Measurements from ENCODE around the gene CEP19.
"Not testable (repeated sequence)": the region's sequence is repeated elsewhere in the genome, so short reads cannot be mapped to it uniquely, and the experiment has no call there.

Gene CEP19, protein sequence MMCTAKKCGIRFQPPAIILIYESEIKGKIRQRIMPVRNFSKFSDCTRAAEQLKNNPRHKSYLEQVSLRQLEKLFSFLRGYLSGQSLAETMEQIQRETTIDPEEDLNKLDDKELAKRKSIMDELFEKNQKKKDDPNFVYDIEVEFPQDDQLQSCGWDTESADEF

DNA sequence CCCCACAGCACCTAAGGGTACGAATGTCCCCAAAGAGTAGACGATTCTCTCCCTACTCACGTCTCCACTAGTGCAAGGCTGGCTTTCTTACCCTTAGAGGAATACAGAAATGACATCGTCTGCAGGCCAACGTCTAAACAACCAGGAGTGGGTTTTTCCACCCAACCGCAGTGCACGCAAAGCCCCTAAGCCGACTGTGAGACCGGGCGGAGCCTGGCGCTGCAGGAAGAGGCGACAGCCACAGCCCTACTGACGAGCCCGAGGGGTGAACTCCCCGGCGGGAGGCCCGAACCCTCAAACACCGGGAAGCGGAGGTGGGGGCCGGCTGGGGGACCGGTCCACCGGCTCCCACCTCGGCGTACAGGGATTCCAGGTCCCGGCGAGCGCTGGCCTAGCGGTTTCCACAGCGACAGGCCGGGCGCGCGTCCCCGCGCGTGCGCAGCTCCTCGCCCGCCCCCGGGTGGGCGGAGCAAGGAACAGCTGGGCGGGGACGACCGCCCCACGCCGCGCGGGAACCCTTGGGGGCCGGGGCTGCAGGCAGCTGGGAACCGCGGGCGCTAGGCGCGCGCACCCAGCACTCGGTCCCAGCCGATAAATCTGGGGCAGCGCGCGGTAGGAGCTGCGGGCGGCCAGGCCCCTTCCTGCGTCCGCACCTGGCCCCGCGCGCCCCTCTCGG is at the start of gene CEP19, which contains the start of gene PIGX:
CEP19 (minus strand) TSS at position 413 of the 676 bp plus-strand sequence. CDS start 3,593 bp downstream, outside the sequence.
PIGX (plus strand) TSS at position 540 of the 676 bp plus-strand sequence.
- DNase-seq: peak; percentile 86

DNA sequence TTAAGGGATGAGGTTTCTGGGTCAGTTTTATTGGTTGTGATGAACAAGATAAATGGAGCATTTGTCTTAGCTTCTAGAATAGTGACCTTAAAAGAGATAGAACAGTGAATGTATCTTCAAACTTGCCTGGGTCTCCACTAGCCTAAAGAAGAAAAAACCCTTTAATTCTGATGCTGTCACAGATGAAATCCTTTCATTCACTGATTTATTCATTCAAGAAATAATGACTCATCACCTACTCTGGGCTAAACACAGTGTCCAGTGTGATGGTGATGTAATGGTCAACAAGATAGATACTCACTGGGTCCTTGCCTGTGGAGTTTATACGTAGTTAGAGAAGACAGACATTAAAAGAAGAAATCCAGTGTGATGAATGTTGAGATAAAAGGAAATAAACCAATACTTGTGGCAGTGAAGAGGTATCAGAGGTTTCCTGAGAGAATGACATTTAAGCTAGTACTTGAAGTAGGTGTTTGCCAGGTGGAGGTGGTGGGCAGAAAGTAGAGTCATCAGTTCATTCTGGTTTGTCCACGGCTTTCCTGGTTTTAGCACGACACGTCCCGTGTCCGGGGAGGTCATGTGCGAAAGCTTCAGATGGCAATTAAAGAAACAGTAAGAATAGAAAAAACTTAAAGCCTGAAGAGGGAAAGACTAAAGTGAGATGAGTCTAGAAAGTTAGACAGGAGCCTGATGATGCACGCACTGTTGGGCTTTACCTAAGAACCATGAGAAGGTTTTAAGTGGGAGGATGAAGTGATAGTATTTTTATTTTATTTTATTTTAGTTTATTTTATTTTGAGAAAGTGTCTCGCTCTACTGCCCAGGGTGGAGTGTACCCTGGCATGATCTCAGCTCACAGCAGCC is 46.1 kb upstream of the CEP19 start:
- DNase-seq: no peak

DNA sequence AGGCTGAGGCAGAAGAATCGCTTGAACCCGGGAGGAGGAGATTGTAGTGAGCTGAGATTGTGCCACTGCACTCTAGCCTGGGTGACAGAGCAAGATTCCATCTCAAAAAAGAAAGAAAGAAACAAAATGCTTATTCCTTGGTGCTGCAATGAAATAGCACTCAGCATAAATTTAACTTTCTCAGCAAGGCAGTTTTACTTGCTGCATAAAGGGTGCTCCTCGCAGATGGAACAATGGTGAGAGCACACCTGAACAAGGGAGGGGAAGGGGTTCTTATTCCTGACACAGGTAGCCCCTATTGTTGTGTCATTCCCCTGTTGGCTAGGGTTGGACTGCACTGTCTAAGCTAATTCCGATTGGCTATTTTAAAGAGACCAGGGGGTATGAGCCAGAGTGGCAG is 44.7 kb upstream of the CEP19 start:
- DNase-seq: no peak

DNA sequence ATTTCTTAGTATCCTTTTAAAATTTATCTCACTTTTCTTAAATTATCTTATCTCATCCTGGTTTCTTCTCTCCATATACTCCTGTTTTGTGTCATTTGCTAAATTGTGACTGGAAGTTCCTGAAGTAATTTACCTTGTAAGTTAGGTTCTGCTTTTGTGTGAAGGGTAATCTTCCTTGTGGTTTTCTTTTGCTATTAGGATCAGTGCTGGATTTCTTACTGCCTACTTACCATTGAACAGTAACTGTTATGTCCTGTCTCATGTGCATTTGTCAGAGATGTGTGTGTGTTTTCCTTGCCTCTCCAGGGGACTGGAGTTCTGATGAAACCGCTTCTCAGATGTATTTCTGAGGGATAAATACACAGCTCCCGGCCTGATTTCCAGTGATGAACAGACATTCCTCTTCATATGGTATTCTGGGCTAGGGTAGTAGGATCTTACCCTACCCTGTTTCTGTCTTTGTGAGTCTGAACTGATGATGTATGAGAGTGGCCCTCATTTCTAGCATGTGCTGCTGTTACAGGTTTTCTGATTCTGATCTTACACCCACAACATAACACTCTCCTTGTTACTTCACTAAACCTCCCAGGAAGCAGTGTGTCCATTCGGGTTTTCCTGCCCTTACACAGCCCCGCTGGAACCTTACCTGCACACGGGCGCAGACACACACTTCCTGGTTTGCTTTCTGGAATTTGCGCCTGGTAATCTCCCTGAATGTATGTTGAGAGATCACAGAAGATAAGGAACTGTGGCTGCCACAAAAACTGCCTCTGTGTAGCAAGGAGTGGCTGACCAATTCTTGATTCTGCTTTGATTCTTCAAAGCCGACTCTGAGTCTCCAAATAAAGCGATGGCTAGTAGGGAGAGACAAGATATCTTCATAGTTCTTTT is 42.3 kb upstream of the CEP19 start:
- no peak for DNase-seq

DNA sequence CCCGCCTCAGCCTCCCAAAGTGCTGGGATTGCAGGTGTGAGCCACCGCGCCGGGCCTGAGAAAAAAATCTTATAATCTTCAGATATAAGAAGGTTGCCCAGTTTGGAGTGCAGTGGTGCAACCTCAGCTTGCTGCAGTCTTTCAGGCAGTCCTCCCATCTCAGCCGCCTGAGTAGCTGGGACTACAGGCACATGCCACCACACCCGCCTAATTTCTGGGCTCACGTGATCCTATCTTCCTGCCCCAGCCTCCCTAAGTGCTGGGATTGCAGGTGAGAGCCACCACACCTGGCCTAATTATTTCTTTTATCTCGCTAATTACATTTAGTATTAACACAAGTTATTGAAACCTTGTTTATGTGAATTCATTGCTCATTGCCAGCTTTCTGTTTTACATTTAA is 41.2 kb upstream of the CEP19 start:
- DNase-seq: no peak

DNA sequence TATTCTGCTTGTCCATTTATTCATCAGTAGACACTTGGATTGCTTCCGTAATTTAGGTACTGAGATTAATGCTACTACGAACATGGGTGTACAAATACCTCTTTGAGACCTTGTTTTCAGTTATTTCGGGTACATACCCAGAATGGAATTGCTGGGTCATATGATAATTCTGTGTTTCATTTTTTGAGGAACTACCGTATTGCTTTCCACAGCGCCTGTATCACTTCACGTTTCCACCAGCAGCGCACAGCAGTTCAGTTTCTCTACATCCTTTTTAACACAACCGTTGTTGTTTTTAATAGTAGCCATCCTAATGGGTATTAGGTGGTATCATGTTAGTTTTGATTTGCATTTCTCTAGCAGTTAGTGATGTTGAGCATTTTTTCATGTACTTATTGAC is 37.1 kb upstream of the CEP19 start:
- no peak for DNase-seq

DNA sequence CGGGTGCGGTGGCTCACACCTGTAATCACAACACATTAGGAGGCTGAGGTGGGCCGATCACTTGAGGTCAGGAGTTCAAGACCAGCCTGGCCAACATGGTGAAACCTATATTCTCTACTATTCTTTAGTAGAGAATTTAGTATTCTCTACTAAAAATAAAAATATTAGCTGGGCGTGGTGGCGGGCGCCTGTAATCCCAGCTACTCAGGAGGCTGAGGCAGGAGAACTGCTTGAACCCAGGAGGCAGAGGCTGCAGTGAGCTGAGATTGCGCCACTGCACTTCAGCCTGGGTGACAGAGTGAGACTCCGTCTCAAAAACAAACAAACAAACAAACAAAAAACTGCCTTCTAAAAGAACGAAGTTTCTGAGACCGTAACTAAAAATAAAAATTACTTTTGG is 31.5 kb upstream of the CEP19 start:
- DNase-seq: not testable (repeated sequence)

DNA sequence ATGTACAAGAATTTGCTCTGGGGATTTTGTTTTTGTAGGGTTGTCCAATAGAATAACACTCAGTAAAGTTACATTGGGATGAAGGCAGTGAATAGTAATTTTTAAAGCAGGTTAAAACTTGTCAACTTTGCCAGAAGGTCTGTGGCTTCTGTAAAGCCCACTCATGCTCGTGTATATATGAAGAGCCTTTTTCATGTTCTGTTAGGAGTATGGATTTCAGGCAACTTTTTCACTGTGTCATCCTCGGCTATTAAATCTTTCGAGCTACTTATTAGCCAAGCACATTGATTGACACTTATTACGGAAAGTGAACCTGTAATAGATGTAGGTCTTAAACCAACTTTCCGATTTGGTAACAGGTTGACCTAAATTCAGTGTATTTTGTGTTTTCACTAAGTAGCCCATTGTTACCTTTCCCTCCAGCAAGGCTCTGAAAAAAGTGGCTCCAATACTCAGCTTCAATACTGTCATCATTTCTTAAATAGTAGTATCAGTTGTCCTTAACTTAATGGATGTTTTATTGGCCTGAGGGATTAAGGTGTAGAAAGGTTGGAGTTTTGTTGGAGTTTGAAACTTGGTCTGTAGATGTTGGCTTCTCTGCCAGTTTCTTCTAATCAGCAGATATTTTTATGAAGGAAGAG is 29.3 kb upstream of the CEP19 start:
- no peak for DNase-seq

DNA sequence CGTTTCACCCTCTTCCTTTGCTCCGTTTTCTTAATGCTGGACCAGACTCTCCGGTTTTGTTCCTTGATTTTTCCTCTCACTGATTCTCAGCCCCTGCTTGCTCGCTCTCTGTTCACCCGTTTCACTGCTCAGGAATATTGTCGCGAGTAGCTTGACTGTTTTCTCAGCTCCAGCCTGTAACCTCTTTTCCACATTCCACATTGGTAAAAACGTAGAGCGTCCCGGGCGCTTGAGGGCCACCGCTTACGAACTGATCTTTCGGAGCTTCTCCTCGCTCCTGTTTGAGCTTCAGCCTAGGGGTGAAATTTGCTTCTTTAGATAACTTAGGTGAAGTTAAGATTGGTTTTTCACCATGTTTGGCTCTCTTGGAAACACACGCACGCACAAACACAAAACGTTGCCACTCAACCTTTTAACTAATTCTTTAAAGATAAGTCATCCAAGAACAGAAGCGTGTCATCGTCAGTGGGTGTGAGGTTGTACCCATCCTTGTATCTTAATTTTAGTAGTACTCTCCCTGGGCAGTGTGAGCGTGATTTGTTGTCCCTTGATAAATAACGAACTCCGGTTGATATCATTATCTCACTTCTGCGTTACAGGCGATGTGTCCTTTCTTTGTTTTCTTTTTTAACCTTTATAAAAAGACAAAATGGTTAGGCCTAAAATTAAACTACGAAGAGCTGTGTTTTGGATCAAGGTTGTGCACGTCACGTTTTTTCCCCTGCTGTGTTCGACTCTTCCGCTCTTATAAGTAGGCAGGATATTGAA is 28.6 kb upstream of the CEP19 start:
- DNase-seq: peak; percentile 45

DNA sequence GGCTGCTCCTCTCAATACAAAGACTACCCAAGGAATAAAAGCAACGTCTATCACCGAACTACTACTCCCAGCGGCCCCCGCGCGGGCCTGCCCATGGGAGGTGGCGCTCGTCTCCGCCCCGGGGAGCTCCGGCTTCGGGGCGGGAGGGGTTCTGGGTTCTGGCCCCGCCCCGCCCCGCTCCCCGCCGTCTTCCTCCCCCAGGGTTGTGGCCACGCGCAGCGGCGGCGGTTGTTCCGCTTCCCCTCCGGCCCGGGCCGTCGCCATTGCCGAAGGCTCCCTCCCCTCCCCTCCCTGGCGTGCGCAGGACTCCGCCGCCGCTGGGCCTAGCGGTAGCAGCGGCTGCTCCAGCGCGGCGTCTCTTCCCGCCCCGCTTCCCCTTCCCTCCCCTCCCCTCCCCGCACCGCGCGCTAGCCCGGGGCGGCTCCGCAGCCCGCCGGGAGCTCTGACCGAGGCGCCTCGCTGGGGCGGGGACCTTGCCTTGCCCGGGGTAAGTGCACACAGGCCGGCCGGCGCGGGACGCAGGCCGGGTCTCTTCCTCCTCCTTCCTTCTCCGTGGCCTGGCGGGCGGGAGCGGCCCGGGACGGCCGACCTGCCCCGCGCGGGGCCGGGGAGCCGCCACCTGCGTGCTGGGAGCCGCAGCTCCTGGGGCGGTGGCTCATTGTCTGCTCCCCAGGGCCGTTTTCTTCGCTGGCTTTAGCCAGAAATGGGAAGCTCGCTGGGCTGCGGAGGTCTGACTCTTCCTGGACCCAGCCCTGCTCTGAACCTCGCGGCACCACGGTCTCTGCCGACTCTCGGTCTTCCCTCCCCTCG is 27.8 kb upstream of the CEP19 start, which contains the start of gene PAK2:
PAK2 (plus strand) TSS at position 187 of the 810 bp plus-strand sequence. CDS start 42,790 bp downstream, outside the sequence.
- DNase-seq: peak; percentile 90

DNA sequence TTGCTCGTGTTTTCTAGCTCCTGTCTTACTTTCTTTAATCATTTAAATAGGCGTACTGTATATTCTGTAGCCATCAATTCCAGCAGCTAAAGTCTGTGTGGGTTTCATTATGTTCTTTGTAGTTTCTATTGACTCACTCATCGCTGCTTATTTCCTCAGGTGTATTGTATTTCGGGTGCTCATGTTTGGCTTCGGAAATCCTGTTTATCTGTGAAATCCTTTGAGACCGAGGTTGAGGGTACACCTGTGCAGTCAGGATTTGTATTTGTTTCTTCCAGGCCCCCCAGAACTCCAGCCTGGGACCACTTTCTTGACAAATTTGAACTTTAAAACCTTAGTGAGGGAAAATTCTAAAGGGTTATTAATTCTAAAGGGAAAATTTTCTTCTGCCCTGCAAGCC is 25.6 kb upstream of the CEP19 start:
- DNase-seq: no peak

DNA sequence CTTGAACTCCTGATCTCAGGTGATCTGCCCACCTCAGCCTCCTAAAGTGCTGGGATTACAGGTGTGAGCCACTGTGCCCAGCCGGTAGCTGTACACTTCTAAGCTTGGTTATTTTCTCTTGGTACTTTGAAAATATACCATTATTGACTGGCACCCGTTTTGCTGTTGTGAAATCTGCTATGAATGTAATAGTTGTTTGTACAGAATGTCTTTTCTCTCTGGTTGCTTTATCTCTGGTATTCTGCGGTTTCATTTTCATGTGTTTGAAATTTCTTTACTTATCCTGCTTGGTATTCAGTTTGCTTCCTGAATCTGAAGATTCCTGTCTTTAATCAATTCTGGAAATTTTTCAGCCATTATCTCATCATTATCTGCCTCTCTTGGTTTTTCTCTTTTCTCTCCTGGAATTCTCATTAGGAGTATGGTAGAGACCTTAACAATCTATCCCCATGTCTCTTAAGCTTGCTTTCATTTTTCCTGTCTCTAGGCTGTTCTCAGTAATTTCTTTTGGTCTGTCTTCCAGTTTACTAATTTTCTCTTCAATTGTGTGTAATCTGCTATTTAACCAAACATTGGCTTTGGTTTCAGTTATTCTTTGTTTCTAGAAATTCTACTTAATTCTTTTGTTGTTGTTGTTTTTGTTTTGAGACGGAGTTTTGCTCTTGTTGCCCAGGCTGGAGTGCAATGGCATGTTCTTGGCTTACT is 24.8 kb upstream of the CEP19 start:
- DNase-seq: no peak

DNA sequence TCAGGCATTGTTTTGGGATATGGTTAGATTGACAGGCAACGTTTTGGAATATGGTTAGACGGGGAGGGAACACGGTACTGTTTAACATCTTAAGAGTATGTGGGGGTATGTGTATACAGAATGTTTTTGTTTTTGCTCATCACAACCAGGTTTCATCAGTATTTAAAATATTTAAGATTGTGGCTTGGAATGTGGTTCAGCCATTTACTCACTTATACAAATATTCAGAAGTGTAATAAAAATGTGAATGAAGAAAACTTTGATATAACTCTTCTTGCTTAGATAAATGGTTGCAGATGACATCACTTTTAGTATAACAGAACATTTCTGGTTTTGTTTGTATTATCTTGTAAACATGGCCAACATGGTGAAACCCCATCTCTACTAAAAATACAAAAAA is 23.7 kb upstream of the CEP19 start:
- DNase-seq: no peak

DNA sequence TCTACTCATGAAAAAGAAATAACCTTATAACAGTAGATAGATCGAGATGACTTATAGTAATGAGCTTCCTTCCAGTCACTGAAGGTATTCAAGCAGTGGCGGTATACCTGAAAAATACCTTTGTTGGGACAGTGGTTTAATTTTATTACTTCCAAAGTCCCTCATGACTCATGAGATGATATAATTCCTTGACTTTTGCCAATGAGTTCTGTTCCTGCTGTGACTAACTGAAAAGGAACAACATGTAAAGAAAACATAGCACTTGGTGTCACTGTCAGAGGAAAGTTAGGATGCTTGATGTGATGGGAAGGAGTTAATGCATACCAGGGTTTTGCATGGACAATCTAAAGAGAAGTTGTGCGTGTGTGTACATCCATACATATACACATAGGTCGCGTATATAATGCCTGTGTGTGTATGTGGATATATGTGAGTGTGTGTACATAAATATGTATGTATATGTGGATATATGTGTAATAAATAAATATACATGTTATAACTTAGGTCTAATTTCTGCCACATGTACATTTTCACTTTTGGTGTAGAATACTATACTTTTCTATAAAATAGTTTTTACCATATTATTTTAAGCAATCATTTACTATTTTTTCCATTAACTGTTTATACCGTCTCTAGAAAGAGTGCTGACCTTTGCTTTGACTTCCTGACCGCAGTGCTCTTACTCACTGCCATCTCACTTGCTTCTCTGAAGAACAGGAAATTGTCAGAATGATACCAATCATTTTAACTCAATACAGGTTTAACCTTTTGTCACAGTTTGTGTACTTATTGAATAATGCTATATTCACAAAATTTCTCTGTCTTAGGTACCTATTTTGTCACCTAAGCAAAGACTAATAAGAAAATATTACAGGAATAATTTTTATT is 15.0 kb upstream of the CEP19 start:
- no peak for DNase-seq

DNA sequence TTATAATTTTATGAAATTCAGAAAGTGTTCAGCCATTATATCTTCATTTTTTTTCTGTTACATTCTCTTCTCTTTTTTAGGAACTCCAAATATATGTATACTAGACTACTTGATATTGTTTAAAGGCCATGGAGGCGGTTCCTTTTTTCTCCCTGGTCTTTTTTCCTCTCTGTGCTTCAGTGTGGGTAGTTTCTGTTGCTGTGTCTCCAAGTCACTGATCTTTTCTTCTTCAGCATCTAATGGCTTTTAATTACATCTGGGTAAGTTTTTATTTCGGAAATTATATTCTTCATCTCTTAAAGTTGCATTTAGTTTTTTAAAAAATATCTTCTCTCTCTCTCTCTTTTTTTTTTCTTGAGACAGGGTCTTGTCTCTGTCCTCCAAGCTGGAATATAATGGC is 9.0 kb upstream of the CEP19 start:
- no peak for DNase-seq

DNA sequence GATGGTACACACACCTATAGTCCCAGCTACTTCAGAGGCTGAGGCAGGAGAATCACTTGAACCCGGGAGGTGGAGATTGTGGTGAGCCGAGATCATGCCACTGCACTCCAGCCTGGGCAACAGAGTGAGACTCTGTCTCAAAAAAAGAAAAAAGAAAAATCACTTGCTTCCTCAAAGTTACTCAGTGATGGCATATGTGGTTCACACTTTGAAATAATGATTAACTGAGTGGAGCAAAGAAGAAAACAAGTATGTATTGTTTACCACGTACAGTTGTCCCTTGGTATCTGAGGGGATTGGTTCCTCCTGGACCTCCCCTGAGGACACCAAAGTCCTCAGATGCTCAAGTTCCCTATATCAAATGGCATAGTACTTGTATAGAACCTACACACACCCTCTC is 5.1 kb upstream of the CEP19 start:
- DNase-seq: not testable (repeated sequence)

DNA sequence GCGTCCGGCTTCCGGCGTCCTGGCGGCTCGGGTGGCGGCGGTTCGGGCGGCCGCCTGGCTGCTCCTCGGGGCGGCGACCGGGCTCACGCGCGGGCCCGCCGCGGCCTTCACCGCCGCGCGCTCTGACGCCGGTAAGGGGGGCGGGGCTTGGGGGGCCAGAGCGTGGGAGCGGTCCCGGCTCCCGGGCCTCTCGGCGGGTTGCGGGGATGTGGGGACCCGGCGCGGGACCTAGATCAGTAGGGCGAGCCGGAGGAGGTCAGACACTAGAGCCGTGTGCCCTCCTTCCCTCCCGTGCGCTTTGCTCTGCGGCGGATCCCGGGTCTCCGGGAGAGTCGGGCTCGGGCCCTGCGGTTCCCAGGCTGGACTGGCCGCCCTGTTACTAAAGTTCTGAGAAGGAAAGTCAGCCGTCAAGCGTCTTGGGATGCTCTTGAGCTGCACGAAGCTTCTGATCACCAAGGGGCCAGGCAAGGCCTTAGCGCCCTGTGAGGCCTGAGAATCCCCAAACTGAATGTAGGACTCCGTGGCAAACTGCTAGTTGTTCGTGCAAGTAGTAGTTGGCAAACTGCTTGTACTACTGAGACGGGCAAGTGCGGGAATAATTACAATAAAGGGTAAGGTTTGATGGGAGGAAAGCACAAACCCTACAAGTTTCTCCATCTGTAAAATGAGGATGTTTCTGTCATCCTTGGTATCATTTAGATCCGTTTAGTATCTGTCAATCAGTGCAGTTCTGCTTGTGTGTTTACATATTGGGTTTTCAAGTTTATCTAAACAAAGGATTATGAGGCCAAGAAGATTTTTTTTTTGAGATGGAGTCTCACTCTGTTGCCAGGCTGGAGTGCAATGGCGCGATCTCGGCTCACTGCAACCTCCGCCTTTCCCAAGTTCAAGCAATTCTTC is 714 bp upstream of the CEP19 start:
- peak; percentile 73 for DNase-seq

DNA sequence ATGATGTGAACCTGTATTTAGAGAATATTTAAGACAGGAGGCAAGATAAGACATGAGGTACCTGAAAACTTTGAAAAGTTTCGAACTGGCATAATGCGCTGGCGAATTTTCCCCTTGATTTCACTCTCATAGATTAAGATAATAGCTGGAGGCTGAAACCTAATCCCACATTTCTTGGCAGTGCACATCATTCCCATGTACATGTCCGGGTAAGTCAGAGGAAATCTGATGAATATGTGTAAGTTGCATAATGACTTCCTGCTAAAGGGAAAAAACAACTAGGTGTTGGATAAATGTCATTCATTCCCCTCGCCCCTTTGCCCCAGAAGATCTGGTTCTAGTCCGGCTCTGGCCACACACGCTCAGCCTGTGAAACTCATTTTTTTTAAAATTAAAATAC is 3.6 kb downstream of the CEP19 start:
- DNase-seq: no peak

Measured in activated naive CD4-positive, alpha-beta T cell treated with anti-CD3 and anti-CD28 coated beads, Interleukin-2, amount 50 U/mL, for 16 hours (primary cell).